K562 (cell line): ENCODE data around the gene UBAP1L. TPM values are rescaled to one million over a fixed set of nuclear protein-coding genes. Genes with fewer than 3 reads are reported as not detected.
A peak's percentile ranks its signal among the peaks of the same experiment; 100 is the strongest.

Experiments
- ARID4B ChIP-seq: sonication (generic); formaldehyde crosslinking; IDR thresholded peaks from 2 replicates; pipeline ENCODE4 v1.8.0; 2022; ENCODE audit warnings: mild to moderate bottlenecking, missing genetic modification reagents
- BRCA1 ChIP-seq, 2 experiments: fragments of 450-650 bp in 1 of 2; sonication (generic) in 1 of 2; formaldehyde crosslinking in 1 of 2; IDR thresholded peaks; 2 replicates each; pipeline versions ENCODE4 v1.5.0 to v1.6.1; 2017 to 2020; ENCODE audit warnings: mild to moderate bottlenecking in 1 of 2, missing genetic modification reagents in 1 of 2
- CHD2 ChIP-seq: IDR thresholded peaks from 2 replicates; pipeline ENCODE4 v1.6.1; 2011; ENCODE audit warnings: low read depth, low read length
- E2F6 ChIP-seq, 2 experiments: IDR thresholded peaks; 2 replicates each; pipeline ENCODE4 v1.6.1; 2011; ENCODE audit warnings: borderline replicate concordance in 1 of 2, control low read depth in 1 of 2, low read depth in 1 of 2, low read length in 1 of 2, mild to moderate bottlenecking in 1 of 2, mixed read lengths in 1 of 2, moderate library complexity in 1 of 2; ENCODE audit not compliant: insufficient read depth in 1 of 2, insufficient read length in 1 of 2, poor library complexity in 1 of 2, severe bottlenecking in 1 of 2; ENCODE audit errors: extremely low read depth in 1 of 2
- ETV1 ChIP-seq: fragments of 450-650 bp; conservative IDR thresholded peaks from 2 replicates; pipeline ENCODE4 v1.6.1; 2016; ENCODE audit warnings: missing genetic modification characterization, control low read depth, low read depth, missing compliant biosample characterization
- GATAD2B ChIP-seq: fragments of 450-650 bp; IDR thresholded peaks from 2 replicates; pipeline ENCODE4 v1.6.1; 2017; ENCODE audit warnings: mild to moderate bottlenecking, borderline replicate concordance
- HDAC1 ChIP-seq, 2 experiments: fragments of 450-650 bp; IDR thresholded peaks; 2 replicates each; pipeline ENCODE4 v1.6.1; 2016 to 2017; ENCODE audit warnings: inconsistent platforms in 1 of 2, mild to moderate bottlenecking in 1 of 2, moderate library complexity in 1 of 2
- HNRNPLL ChIP-seq: fragments of 200-400 bp; formaldehyde crosslinking; IDR thresholded peaks from 2 replicates; pipeline ENCODE4 v1.6.1; 2017; ENCODE audit warnings: low read length, low read depth, mild to moderate bottlenecking; ENCODE audit not compliant: poor library complexity, severe bottlenecking
- JUND ChIP-seq, 2 experiments: IDR thresholded peaks; 2 replicates in 1 of 2; 3 replicates in 1 of 2; pipeline ENCODE4 v1.6.1; 2011; ENCODE audit warnings: borderline replicate concordance in 2 of 2, low read depth in 2 of 2, low read length in 2 of 2, improper control_type of control experiment in 1 of 2, missing biosample characterization in 1 of 2, missing genetic modification characterization in 1 of 2, missing genetic modification reagents in 1 of 2
- NRF1 ChIP-seq, 2 experiments: fragments of 450-650 bp; IDR thresholded peaks in 1 of 2; conservative IDR thresholded peaks in 1 of 2; 2 replicates each; pipeline ENCODE4 v1.6.1; 2014; ENCODE audit warnings: mild to moderate bottlenecking in 2 of 2
- RBBP5 ChIP-seq: fragments of 200-600 bp; sonication (generic); IDR thresholded peaks from 2 replicates; pipeline ENCODE4 v1.6.1; 2012; ENCODE audit warnings: borderline replicate concordance, mild to moderate bottlenecking, low read length, control low read depth, inconsistent platforms; ENCODE audit not compliant: insufficient read depth, poor library complexity, severe bottlenecking
- SMAD4 ChIP-seq: fragments of 250-450 bp; sonication (Bioruptor Pico); conservative IDR thresholded peaks from 2 replicates; pipeline ENCODE4 v1.8.0; 2021; ENCODE audit warnings: inconsistent platforms, mild to moderate bottlenecking, moderate library complexity
- STAG1 ChIP-seq: sonication (generic); formaldehyde crosslinking; IDR thresholded peaks from 2 replicates; pipeline ENCODE4 v1.5.0; 2020; ENCODE audit warnings: missing genetic modification reagents, borderline replicate concordance
- SUPT5H ChIP-seq: fragments of 450-650 bp; IDR thresholded peaks from 2 replicates; pipeline ENCODE4 v1.6.1; 2016
- TBL1XR1 ChIP-seq, 2 experiments: IDR thresholded peaks; 2 replicates each; pipeline ENCODE4 v1.6.1; 2012; ENCODE audit warnings: improper control_type of control experiment in 2 of 2, low read length in 2 of 2, mild to moderate bottlenecking in 1 of 2
- UBTF ChIP-seq, 2 experiments: IDR thresholded peaks; 2 replicates each; pipeline ENCODE4 v1.6.1; 2012; ENCODE audit warnings: improper control_type of control experiment in 2 of 2, low read depth in 2 of 2, low read length in 2 of 2, borderline replicate concordance in 1 of 2
- ZNF146 ChIP-seq: IDR thresholded peaks from one replicate; pipeline ENCODE4 v1.6.1; 2018; ENCODE audit warnings: missing compliant biosample characterization; ENCODE audit not compliant: unreplicated experiment
- ZNF644 ChIP-seq: fragments of 200-800 bp; sonication (Bioruptor generic); IDR thresholded peaks from 2 replicates; pipeline ENCODE4 v1.6.1; 2016; ENCODE audit warnings: low read depth, missing genetic modification characterization, missing compliant biosample characterization
- polyA plus RNA-seq, 8 experiments: library from polyadenylated mRNA; depleted of rRNA in 4 of 8; stranded (reverse) in 5 of 8; unstranded in 3 of 8; fragments of >200 nt; fragmentation: Nextera tagmentation in 2 of 8; fragmentation: Illumina TruSeq in 1 of 8; extraction: Ambion mirVana in 2 of 8; extraction: Trizol in 1 of 8; gene quantifications; 2 replicates each; pipeline versions ENCODE4 v1.2.1 to v1.2.3, GENCODE V29; 2011 to 2014; ENCODE audit warnings: inconsistent platforms in 1 of 8, missing spikeins in 1 of 8
- total RNA-seq, 7 experiments: library from RNA; depleted of rRNA in 6 of 7; stranded (reverse); fragments of >200 nt in 6 of 7; fragmentation: Illumina TruSeq in 2 of 7; extraction: Trizol in 2 of 7; gene quantifications; 2 replicates each; pipeline versions ENCODE4 v1.2.1 to v1.2.3, GENCODE V29; 2011 to 2021; ENCODE audit warnings: low replicate concordance in 1 of 7

Gene UBAP1L
- total and polyA plus RNA-seq, 9 of the 15 experiments (the other 6 are each of a cell fraction or from before 2014, with no cell fraction given): 0.16 to 0.71 (median 0.41) TPM; not detected in 2

- TF ChIP-seq HDAC1 (IDR thresholded peaks at IDR 0.05) (peak in 1 of 2 experiments; percentile 29; a peak in 1 of 4 replicates), E2F6 (IDR thresholded peaks at IDR 0.05; ENCODE audit: borderline replicate concordance in 1 of 2, extremely low read depth in 1 of 2, insufficient read depth in 1 of 2, insufficient read length in 1 of 2, low read depth in 1 of 2, low read length in 1 of 2, poor library complexity in 1 of 2, severe bottlenecking in 1 of 2) (peak; percentile 13 to 65), TBL1XR1 (IDR thresholded peaks at IDR 0.05; ENCODE audit: low read length in 2 of 2) (no peak), HNRNPLL (peak; percentile 37), UBTF (IDR thresholded peaks at IDR 0.05; ENCODE audit: borderline replicate concordance in 1 of 2, low read depth in 2 of 2, low read length in 2 of 2) (peak; percentile 77 to 91; a peak in 3 of 4 replicates), ETV1 (tag) (no peak), BRCA1 (IDR thresholded peaks at IDR 0.05) (no peak), BRCA1 (CRISPR knock-in tag; IDR thresholded peaks at IDR 0.05) (no peak), SMAD4 (CRISPR knock-in tag) (0 out of 2 replicates have a peak, but pooled peaks have one; percentile 10), CHD2 (peak; percentile 75), GATAD2B (peak; percentile 77; the same call in 1 of the 2 replicates), ZNF644 (tag) (no peak), NRF1 (conservative IDR thresholded peaks at IDR 0.05 in 1 of 2, IDR thresholded peaks at IDR 0.05 in 1 of 2) (peak; percentile 42 to 69; a peak in 2 of 4 replicates), ARID4B (CRISPR knock-in tag) (peak; percentile 75), ZNF146 (no peak), RBBP5 (peak; percentile 95), JUND (IDR thresholded peaks at IDR 0.05; ENCODE audit: borderline replicate concordance, low read depth, low read length) (no peak), JUND (tag; IDR thresholded peaks at IDR 0.05; ENCODE audit: borderline replicate concordance, low read depth, low read length) (no peak), SUPT5H (no peak), STAG1 (CRISPR knock-in tag) (no peak)
Measured at GRCh38 chr15:65132878-65133547, 18.0 kb upstream of the UBAP1L start (continued).
